Measurements from ENCODE around the gene FANK1.
"Not testable (repeated sequence)": the region's sequence is repeated elsewhere in the genome, so short reads cannot be mapped to it uniquely, and the experiment has no call there.

FANK1 gene

GRCh38 chr10:125925262-125925834 lies 29.0 kb downstream of the FANK1 start:
- TF ChIP-seq CTCF (IDR thresholded peaks at IDR 0.05; ENCODE audit: low read depth, low read length, missing control alignments) = no peak
- no peak for DNase-seq (ENCODE audit: extremely low read depth, low read depth)
- no peak overlapping the region for H3K4me3 ChIP-seq (replicated peaks; ENCODE audit: low read depth, low read length)

- no peak overlapping the region for H3K4me3 ChIP-seq (replicated peaks; ENCODE audit: low read depth, low read length)
- DNase-seq (ENCODE audit: extremely low read depth, low read depth) = no peak
- TF ChIP-seq CTCF (IDR thresholded peaks at IDR 0.05; ENCODE audit: low read depth, low read length, missing control alignments) = no peak
Observed at GRCh38 chr10:125926247-125926646, 29.9 kb downstream of the FANK1 start.

- DNase-seq (ENCODE audit: extremely low read depth, low read depth); H3K4me3 ChIP-seq (replicated peaks; ENCODE audit: low read depth, low read length): not testable (repeated sequence)
Observed at GRCh38 chr10:125927265-125927664, 30.9 kb downstream of the FANK1 start.

- DNase-seq (ENCODE audit: extremely low read depth, low read depth) = no peak
- TF ChIP-seq CTCF (IDR thresholded peaks at IDR 0.05; ENCODE audit: low read depth, low read length, missing control alignments) = no peak
Observed at GRCh38 chr10:125928928-125929585, 32.7 kb downstream of the FANK1 start.

GRCh38 chr10:125929618-125930017 lies 33.3 kb downstream of the FANK1 start:
- no peak for TF ChIP-seq CTCF (IDR thresholded peaks at IDR 0.05; ENCODE audit: low read depth, low read length, missing control alignments)
- H3K4me3 ChIP-seq (replicated peaks; ENCODE audit: low read depth, low read length) = no peak overlapping the region
- DNase-seq (ENCODE audit: extremely low read depth, low read depth) = no peak

More at GRCh38 chr10:125928928-125929585, 32.7 kb downstream of the FANK1 start:
- H3K4me3 ChIP-seq (replicated peaks; ENCODE audit: low read depth, low read length) = no peak overlapping the region

GRCh38 chr10:125933693-125934092 lies 37.3 kb downstream of the FANK1 start:
- no peak for TF ChIP-seq CTCF (IDR thresholded peaks at IDR 0.05; ENCODE audit: low read depth, low read length, missing control alignments)
- no peak for DNase-seq (ENCODE audit: extremely low read depth, low read depth)
- no peak overlapping the region for H3K4me3 ChIP-seq (replicated peaks; ENCODE audit: low read depth, low read length)

GRCh38 chr10:125936331-125936730 lies 40.0 kb downstream of the FANK1 start:
- no peak for DNase-seq (ENCODE audit: extremely low read depth, low read depth)
- H3K4me3 ChIP-seq (replicated peaks; ENCODE audit: low read depth, low read length) = no peak overlapping the region
- no peak for TF ChIP-seq CTCF (IDR thresholded peaks at IDR 0.05; ENCODE audit: low read depth, low read length, missing control alignments)
